CD14-positive monocyte (primary cell): ENCODE results near the gene CD81. TPM values are rescaled to one million over a fixed set of nuclear protein-coding genes. Genes with fewer than 3 reads are reported as not detected.

ENCODE experiments used
- DNase-seq, 3 donors: peaks; one replicate each; pipeline ENCODE4 v3.0.0-alpha.2; 2011 to 2022
- H2AFZ ChIP-seq: 2 replicates; pipeline ENCODE4 v1.6.0; 2012; ENCODE audit warnings: mild to moderate bottlenecking, low read depth, low read length, inconsistent platforms; ENCODE audit not compliant: insufficient read depth, poor library complexity, severe bottlenecking
- H3K27ac ChIP-seq, 2 donors: 1 replicate in 1 of 2; 2 replicates in 1 of 2; pipeline ENCODE4 v1.5.1; 2012 to 2013; ENCODE audit warnings: low read length in 2 of 2, control low read depth in 1 of 2, inconsistent platforms in 1 of 2, low read depth in 1 of 2, mild to moderate bottlenecking in 1 of 2
- H3K27me3 ChIP-seq, 2 donors: one replicate each; pipeline versions ENCODE4 v1.6.0 to v1.6.1; 2011 to 2013; ENCODE audit warnings: low read length in 2 of 2; ENCODE audit not compliant: control insufficient read depth in 2 of 2, insufficient read depth in 2 of 2
- H3K36me3 ChIP-seq, 2 donors: replicated peaks in 1 of 2; 1 replicate in 1 of 2; 2 replicates in 1 of 2; pipeline versions ENCODE4 v1.5.1 to v1.6.1; 2012 to 2013; ENCODE audit warnings: low read length in 2 of 2, control low read depth in 1 of 2, inconsistent platforms in 1 of 2, mild to moderate bottlenecking in 1 of 2; ENCODE audit not compliant: insufficient read depth in 2 of 2, control insufficient read depth in 1 of 2
- H3K4me1 ChIP-seq, 2 donors: 1 replicate in 1 of 2; 2 replicates in 1 of 2; pipeline versions ENCODE4 v1.5.1 to v1.6.1; 2012 to 2013; ENCODE audit warnings: low read length in 2 of 2, control low read depth in 1 of 2, inconsistent platforms in 1 of 2, mild to moderate bottlenecking in 1 of 2, moderate library complexity in 1 of 2; ENCODE audit not compliant: insufficient read depth in 2 of 2, control insufficient read depth in 1 of 2
- H3K4me2 ChIP-seq: replicated peaks from 2 replicates; pipeline ENCODE3; 2012; ENCODE audit warnings: low read length, moderate library complexity, mild to moderate bottlenecking; ENCODE audit not compliant: poor library complexity, severe bottlenecking; ENCODE audit errors: extremely low read depth
- H3K4me3 ChIP-seq, 3 experiments: fragments of 200-600 bp in 1 of 3; sonication (generic) in 1 of 3; replicated peaks in 1 of 3; 1 replicate in 2 of 3; 2 replicates in 1 of 3; pipeline ENCODE4 v1.5.1; 2011 to 2013; ENCODE audit warnings: low read length in 3 of 3, mild to moderate bottlenecking in 3 of 3, control low read depth in 2 of 3, low read depth in 2 of 3, inconsistent platforms in 1 of 3, moderate library complexity in 1 of 3
- H3K79me2 ChIP-seq: 2 replicates; pipeline ENCODE4 v1.6.0; 2012; ENCODE audit warnings: mild to moderate bottlenecking, control low read depth, inconsistent platforms, low read length, moderate library complexity; ENCODE audit not compliant: insufficient read depth
- H3K9ac ChIP-seq: 2 replicates; pipeline ENCODE4 v1.6.0; 2017; ENCODE audit warnings: low read length, mild to moderate bottlenecking; ENCODE audit not compliant: insufficient read depth, poor library complexity, severe bottlenecking
- H3K9me3 ChIP-seq, 2 donors: replicated peaks in 1 of 2; 1 replicate in 1 of 2; 2 replicates in 1 of 2; pipeline versions ENCODE4 v1.5.1 to v1.6.1; 2012 to 2013; ENCODE audit warnings: low read length in 2 of 2, control low read depth in 1 of 2; ENCODE audit not compliant: control insufficient read depth in 1 of 2, insufficient read depth in 1 of 2
- H4K20me1 ChIP-seq: 2 replicates; pipeline ENCODE4 v1.6.0; 2012; ENCODE audit warnings: mild to moderate bottlenecking, low read length, control low read depth, moderate library complexity; ENCODE audit not compliant: insufficient read depth
- H3K27ac Mint-ChIP-seq, 7 donors: one replicate each; pipeline ENCODE4 v1.8.0; 2020; ENCODE audit warnings: mild to moderate bottlenecking in 7 of 7, mixed read lengths in 7 of 7, moderate library complexity in 6 of 7, inconsistent platforms in 2 of 7
- H3K27me3 Mint-ChIP-seq, 3 donors: one replicate each; pipeline ENCODE4 v1.8.0; 2021 to 2022; ENCODE audit warnings: low read depth in 3 of 3, mild to moderate bottlenecking in 3 of 3, mixed read lengths in 3 of 3, moderate library complexity in 3 of 3, inconsistent platforms in 1 of 3
- H3K36me3 Mint-ChIP-seq, 2 donors: one replicate each; pipeline ENCODE4 v1.8.0; 2020; ENCODE audit warnings: mixed read lengths in 2 of 2, inconsistent platforms in 1 of 2, mild to moderate bottlenecking in 1 of 2
- H3K4me1 Mint-ChIP-seq: one replicate; pipeline ENCODE4 v1.8.0; 2020; ENCODE audit warnings: mild to moderate bottlenecking, mixed read lengths
- H3K4me3 Mint-ChIP-seq, 2 donors: one replicate each; pipeline ENCODE4 v1.8.0; 2020; ENCODE audit warnings: mild to moderate bottlenecking in 2 of 2, mixed read lengths in 2 of 2, moderate library complexity in 1 of 2
- H3K9me3 Mint-ChIP-seq, 7 donors: one replicate each; pipeline ENCODE4 v1.8.0; 2020 to 2022; ENCODE audit warnings: mixed read lengths in 7 of 7, mild to moderate bottlenecking in 6 of 7, moderate library complexity in 6 of 7, inconsistent platforms in 2 of 7
- WGBS: methylation state at CpG from one replicate; pipeline ENCODE4 v1.1.5; 2013; ENCODE audit warnings: missing lambda C conversion rate; ENCODE audit not compliant: insufficient coverage; 5-methylcytosine and 5-hydroxymethylcytosine counted together
- intact Hi-C, 2 donors: fragments of 100-400 bp; cut with micrococcal nuclease; formaldehyde crosslinking; loops; one replicate each; pipeline versions ENCODE4 v1.15.0 to v1.15.1; 2023
- polyA plus RNA-seq, 3 donors: library from polyadenylated mRNA; depleted of rRNA in 1 of 3; unstranded in 2 of 3; stranded (reverse) in 1 of 3; fragments of 300-500 nt in 2 of 3; fragments of >200 nt in 1 of 3; fragmentation: Illumina TruSeq in 2 of 3; gene quantifications; 1 replicate in 2 of 3; 2 replicates in 1 of 3; pipeline ENCODE4 v1.2.3, GENCODE V29; 2012 to 2021
- TF ChIP-seq, protein P1 (sequence below): fragments of 200-600 bp; IDR thresholded peaks from one replicate; pipeline ENCODE4 v1.8.0; 2022; ENCODE audit warnings: antibody characterized with exemption, mild to moderate bottlenecking

Gene CD81
- polyA plus RNA-seq, 3 donors, result 3.2 to 74.9 (median 12.3) TPM

DNA sequence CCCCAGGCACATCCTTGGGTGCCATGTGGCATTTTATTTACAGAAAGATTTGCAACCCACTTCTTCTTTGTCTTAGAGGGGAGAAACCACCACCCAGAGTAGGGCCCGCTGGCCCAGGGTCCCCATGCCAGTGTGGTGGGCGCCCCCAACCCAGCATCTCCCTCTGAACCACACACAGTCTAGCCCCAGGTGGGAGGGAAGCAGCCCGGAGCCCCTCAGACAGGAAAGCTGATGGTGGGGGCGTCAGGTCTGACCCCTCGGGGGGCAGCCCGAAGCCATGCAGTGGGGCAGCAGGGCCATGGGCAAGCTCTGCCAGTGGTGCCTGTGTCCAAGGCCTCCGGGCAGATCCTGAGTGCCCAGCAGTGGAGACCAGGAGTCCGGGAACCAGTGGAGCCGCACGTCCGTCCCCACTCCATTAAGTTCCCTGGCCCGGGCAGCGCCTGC lies 55.5 kb downstream of the CD81 start:
- Histone ChIP-seq H3K27ac (no peak overlapping the region), H2AFZ (no peak overlapping the region), H3K4me2 (no peak overlapping the region), H4K20me1 (no peaks in the 10 kb centered on the region), H3K79me2 (no peaks in the 10 kb centered on the region), H3K27me3 (peaks cover 0 to 4% of the 10 kb centered on the region in 2 donors), H3K4me3 (no peak overlapping the region), H3K4me1 (no peaks in the 10 kb centered on the region), H3K9me3 (no peaks in the 10 kb centered on the region), H3K36me3 (no peaks in the 10 kb centered on the region), H3K9ac (no peak overlapping the region)
- no peak for DNase-seq
- no peak overlapping the region for H3K27ac Mint-ChIP-seq
- no peaks in the 10 kb centered on the region for H3K36me3 Mint-ChIP-seq
- peaks cover 6 to 10% (median 9%) of the 10 kb centered on the region in 3 donors for H3K27me3 Mint-ChIP-seq
- WGBS, result 89% methylated on average over 11 of the region's 13 CpGs
- H3K9me3 Mint-ChIP-seq, result no peaks in the 10 kb centered on the region
- intact Hi-C loops, result no loop called here
- H3K4me1 Mint-ChIP-seq, result no peaks in the 10 kb centered on the region
- H3K4me3 Mint-ChIP-seq, result no peak overlapping the region
- TF ChIP-seq, protein P1, sequence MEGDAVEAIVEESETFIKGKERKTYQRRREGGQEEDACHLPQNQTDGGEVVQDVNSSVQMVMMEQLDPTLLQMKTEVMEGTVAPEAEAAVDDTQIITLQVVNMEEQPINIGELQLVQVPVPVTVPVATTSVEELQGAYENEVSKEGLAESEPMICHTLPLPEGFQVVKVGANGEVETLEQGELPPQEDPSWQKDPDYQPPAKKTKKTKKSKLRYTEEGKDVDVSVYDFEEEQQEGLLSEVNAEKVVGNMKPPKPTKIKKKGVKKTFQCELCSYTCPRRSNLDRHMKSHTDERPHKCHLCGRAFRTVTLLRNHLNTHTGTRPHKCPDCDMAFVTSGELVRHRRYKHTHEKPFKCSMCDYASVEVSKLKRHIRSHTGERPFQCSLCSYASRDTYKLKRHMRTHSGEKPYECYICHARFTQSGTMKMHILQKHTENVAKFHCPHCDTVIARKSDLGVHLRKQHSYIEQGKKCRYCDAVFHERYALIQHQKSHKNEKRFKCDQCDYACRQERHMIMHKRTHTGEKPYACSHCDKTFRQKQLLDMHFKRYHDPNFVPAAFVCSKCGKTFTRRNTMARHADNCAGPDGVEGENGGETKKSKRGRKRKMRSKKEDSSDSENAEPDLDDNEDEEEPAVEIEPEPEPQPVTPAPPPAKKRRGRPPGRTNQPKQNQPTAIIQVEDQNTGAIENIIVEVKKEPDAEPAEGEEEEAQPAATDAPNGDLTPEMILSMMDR, result no peak

DNA sequence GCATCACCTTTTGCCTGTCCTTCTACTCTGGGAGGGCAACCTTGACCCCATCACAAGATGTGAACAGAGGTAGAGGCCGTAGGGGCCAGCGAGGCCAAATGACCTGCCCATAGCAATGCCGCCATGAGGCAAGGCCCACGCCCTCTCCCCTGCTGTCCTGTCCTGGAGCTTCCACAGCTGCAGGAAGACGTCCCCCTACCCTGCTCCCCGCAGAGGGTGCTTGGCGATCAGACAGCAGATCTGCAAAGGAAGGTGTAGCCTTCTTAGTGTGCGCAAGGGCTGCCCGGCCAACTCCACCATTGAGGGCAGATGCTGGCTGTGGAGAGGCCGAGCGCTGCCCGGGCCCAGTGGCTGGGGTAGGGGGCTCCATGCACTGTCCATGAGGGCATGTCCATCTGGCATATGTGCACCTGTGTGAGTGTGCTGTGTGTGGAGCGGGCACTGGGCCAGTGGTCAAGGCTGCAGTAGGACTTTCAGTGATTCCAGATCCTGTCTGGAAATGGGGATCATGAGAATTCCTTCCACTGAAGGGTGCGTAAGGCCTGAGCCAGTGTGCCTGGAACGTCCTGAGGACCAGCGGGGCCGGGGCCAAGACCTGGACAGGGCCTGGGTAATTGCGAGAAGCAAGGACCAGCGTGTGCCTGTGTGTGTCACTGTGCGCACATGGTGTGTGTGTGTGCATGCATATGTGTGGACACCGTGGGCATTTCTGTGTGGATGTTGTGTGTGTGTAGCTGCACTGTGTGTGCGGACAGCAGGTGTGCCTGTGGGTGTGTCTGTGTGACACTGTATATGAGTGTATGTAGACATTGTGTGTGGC lies 56.2 kb downstream of the CD81 start:
- intact Hi-C loops, result no loop called here
- Histone ChIP-seq H3K9me3 (no peaks in the 10 kb centered on the region), H3K27ac (no peak overlapping the region), H3K36me3 (no peaks in the 10 kb centered on the region), H3K4me2 (no peak overlapping the region), H3K79me2 (no peaks in the 10 kb centered on the region), H3K4me1 (no peaks in the 10 kb centered on the region), H3K4me3 (no peak overlapping the region), H2AFZ (no peak overlapping the region), H3K9ac (no peak overlapping the region), H3K27me3 (peaks cover 0 to 6% of the 10 kb centered on the region in 2 donors), H4K20me1 (no peaks in the 10 kb centered on the region)
- TF ChIP-seq, protein P1, result no peak
- no peak overlapping the region for H3K27ac Mint-ChIP-seq
- WGBS, result 96% methylated on average over 19 of the region's 22 CpGs
- H3K36me3 Mint-ChIP-seq, result no peaks in the 10 kb centered on the region
- peaks cover 7 to 16% (median 14%) of the 10 kb centered on the region in 3 donors for H3K27me3 Mint-ChIP-seq
- DNase-seq, result no peak
- no peaks in the 10 kb centered on the region for H3K4me1 Mint-ChIP-seq
- no peaks in the 10 kb centered on the region for H3K9me3 Mint-ChIP-seq
- no peak overlapping the region for H3K4me3 Mint-ChIP-seq
